ENCODE measurements around the gene FOXJ1.

The FOXJ1 gene

GRCh38 chr17:76122431-76123190 is 18.4 kb downstream of the FOXJ1 start:
- DNase-seq = no peak

DNA sequence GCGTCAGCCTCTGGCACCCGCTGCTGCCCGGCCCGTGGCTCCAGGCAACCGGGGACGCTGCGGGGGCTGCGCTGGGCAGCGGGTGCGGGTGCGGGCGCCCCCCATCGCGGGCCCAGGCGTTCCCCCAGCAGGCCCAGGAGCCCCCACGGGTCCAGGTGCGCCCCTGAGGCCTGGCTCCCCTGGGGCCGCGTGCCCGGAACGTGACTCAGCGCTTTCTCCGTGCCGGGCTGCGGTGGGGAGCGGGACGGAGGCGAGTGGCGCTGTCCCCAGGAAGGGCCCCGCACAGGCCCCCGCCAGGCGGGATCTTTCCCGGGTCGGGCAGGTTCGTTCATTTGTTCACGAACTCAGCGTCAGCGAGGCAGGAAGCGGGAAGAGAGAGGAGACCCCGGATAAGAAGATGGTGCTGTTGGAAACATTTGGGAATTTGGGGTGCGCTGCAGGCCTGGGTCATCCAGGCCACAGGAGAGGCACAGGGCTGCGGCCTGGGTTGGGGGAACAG is 19.1 kb downstream of the FOXJ1 start:
- no peak for DNase-seq

DNA sequence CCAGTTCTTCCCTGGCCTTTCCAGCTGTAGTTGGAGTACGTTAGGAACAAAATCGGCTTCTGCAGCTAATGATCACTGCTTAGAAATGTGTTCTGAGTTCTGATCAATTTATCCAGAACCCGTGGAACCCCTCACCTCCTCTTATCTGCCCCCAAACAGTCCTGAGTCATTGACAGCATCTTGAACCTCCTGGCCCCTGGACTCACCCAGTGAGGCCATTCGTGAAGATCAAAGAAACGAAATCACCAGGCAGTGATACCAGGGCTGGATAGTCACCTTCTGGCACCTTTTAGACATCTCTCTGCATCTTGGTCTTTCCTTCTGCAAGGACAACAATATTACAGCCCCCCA is 20.4 kb downstream of the FOXJ1 start:
- no peak for DNase-seq

DNA sequence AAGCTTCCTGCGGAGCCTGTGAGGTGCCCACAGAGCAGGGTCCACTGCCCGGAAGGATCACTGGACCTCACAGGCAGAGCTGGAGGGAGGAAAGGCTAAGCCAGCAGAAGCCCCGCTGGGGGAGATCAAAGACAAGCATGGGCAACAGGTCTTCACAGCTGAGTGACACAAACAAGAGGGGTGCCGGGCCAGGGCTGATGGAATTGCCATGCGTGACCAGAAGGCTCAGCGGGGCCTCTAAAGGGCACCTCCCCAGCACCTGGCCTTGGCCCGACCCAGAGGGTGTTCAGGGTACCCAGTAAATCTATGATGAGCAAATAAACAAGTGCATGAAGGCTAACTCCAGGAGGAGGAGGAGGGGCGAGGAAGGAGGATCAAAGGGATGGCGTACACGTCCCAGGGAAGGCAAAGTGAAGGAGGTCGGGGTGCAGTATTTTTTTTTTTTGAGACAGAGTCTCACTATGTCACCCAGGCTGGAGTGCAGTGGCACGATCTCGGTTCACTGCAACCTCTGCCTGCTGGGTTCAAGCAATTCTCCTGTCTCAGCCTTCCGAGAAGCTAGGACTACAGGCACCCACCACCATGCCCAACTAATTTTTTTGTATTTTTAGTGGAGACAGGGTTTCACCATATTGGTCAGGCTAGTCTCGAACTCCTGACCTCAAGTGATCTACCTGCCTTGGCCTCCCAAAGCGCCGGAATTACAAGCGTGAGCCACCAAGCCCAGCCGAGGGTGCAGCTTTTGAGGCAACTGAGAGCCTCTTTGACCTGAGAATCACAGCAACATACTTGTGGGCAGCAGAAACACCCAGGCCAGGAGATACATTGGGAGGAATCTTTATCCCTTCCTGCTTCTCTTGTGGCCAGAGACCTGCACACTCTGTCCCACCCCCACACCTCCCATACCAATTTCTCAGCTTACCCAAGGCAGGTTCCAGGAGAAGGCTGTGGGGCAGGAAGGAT is 21.4 kb downstream of the FOXJ1 start:
- no peak for DNase-seq

- no peak for DNase-seq
Observed at GRCh38 chr17:76115138-76115754, 25.8 kb downstream of the FOXJ1 start.

DNA sequence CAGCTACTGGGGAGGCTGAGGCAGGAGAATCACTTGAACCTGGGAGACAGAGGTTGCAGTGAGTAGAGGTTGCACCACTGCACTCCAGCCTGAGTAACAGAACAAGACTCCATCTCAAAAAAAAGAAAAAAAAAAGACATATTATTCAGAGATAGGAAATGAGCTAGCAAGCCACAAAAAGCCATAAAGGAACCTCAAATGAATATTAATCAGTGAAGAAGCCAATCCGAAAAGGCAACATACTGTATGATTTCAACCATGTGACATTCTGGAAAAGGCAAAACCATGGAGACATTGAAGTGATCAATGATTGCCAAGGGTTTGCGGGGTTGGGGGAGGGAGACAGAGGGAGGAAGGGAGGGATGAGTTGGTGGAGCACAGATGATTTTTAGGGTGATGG is 29.1 kb downstream of the FOXJ1 start:
- no peak for DNase-seq

- DNase-seq = no peak
Observed at GRCh38 chr17:76107509-76107908, 33.5 kb downstream of the FOXJ1 start.

- no peak for DNase-seq
Observed at GRCh38 chr17:76106703-76107102, 34.3 kb downstream of the FOXJ1 start.

DNA sequence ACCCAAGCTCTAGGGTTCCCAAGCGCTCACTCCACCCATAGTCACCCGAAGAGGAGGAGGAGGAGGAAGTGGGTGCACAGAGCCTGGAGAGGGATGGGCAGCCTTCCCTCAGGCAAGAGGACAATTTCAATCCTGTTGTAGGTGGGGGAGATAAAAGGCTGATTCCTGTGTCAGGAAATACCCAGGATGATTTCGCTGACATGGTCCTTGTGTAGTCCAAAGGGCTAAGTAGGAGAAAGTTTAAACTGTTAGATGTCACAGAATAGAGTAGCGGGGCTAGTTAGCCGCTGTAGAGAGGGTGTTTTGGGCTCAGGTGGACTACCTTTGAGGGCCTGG is 36.2 kb downstream of the FOXJ1 start:
- DNase-seq = no peak

- DNase-seq = no peak
Observed at GRCh38 chr17:76104140-76104895, 36.7 kb downstream of the FOXJ1 start.

- peak; percentile 87 for DNase-seq
Observed at GRCh38 chr17:76103274-76104139, 37.5 kb downstream of the FOXJ1 start, which contains the start of gene EXOC7. Gene EXOC7, minus strand, starts transcription at chr17:76103787. Its CDS starts 95 bp downstream, at chr17:76103692.

DNA sequence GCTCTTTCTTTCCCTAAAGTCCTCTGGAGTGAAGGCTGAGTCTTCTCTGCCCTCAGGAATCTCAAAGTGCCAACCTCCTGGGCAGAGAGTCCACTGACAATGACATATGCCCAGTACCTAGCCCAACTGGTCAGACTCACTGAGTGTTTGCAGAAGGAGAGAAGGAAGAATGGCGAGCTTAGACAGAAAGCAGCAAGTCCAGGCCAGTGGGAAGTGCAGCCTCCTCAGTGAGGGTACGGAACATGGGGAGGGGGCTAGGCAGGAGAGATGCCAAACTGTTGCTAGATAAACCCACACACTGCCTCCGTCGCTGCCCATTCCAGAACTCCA is 38.1 kb downstream of the FOXJ1 start:
- no peak for DNase-seq

DNA sequence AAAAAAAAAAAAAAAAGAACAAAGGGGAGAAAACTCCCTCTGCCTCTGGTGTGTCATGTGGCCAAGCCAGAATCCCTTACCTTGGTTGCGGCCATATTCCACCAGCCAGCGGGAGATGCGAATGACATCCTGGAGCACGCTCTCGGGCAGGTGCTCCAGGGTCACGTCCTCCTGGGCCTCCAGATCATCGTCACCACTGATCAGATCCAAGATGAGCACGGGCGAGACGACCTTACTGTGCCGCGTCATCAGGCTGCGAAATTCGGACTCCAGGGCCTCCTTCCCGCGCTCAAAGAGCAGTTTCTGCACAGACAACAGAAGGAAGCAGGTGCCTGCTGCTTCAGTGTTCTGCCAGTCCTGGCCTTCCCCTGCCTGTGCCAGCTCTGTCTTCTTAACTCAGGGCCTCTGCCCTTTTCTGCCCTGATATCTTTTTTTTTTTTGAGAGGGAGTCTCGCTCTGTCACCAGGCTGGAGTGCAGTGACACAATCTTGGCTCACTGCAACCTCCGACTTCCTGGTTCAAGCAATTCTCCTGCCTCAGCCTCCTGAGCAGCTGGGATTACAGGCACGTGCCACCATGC is 43.2 kb downstream of the FOXJ1 start:
- no peak for DNase-seq

- no peak for DNase-seq
Observed at GRCh38 chr17:76095943-76096342, 45.1 kb downstream of the FOXJ1 start.

GRCh38 chr17:76094046-76094445 is 47.0 kb downstream of the FOXJ1 start:
- no peak for DNase-seq

- no peak for DNase-seq
Observed at GRCh38 chr17:76092526-76093413, 48.3 kb downstream of the FOXJ1 start.

DNA sequence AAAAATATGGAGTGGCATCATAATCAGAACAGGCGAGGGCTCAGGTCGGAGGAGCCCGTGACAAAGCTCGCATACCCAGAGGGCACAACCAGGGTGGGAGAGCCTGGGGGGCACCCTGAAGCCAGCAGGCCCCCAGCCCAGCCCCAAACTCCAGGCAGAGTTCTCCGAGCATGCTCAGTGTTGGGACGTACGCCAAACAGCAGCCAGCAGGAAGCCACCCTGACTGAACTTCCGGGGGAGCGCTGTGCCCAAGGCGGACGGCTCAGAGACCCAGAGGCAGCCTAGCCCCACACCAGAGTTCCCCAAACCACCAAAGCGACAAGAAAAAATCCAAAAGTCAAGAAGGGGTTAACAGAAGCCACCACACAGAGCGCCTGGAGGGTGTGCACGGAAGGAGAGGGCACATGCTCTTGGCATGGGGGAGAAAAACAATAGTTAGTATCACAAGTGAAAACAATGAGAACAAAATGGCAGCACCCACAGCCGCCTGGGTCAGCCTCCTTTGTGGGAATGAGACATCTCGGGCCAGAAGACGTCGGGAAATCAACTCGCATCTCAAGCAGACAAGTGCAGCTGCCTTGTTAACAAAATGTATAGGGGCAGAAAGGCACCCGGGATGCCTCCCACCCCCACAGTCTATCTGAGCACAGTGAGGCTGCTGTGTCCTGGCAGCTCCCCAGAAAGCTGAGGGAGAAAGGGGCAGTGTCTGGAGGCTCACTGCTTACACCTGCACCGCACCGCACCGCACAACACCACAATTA is 49.3 kb downstream of the FOXJ1 start:
- DNase-seq = no peak

GRCh38 chr17:76090517-76091129 is 50.4 kb downstream of the FOXJ1 start:
- DNase-seq = no peak

All from GDM1 (cell line).